HG03139 (cell line): ENCODE results near the gene KLHL30.

Experiments used
- ATAC-seq: cut with Tn5 transposase; IDR thresholded peaks from one replicate; pipeline ENCODE4 v1.9.1; 2021; ENCODE audit not compliant: unreplicated experiment

KLHL30 gene

DNA sequence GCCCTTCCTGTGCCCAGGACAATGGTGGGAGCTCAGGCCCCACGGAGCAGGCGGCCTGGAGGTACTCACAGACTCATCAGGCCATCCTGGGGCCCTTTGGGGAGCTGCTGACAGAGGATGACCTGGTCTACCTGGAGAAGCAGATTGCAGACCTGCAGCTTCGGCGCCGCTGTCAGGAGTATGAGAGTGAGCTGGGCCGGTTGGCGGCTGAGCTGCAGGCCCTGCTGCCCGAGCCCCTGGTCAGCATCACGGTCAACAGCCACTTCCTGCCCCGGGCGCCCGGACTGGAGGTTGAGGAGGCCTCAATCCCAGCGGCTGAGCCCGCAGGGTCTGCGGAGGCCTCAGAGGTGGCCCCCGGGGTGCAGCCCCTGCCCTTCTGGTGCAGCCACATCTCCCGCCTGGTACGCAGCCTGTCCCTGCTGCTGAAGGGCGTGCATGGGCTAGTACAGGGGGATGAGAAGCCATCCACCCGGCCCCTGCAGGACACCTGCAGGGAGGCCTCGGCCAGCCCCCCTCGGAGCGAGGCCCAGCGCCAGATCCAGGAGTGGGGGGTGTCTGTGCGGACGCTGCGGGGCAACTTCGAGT, 8.3 kb upstream of the KLHL30 start:
- ATAC-seq, result no peak

DNA sequence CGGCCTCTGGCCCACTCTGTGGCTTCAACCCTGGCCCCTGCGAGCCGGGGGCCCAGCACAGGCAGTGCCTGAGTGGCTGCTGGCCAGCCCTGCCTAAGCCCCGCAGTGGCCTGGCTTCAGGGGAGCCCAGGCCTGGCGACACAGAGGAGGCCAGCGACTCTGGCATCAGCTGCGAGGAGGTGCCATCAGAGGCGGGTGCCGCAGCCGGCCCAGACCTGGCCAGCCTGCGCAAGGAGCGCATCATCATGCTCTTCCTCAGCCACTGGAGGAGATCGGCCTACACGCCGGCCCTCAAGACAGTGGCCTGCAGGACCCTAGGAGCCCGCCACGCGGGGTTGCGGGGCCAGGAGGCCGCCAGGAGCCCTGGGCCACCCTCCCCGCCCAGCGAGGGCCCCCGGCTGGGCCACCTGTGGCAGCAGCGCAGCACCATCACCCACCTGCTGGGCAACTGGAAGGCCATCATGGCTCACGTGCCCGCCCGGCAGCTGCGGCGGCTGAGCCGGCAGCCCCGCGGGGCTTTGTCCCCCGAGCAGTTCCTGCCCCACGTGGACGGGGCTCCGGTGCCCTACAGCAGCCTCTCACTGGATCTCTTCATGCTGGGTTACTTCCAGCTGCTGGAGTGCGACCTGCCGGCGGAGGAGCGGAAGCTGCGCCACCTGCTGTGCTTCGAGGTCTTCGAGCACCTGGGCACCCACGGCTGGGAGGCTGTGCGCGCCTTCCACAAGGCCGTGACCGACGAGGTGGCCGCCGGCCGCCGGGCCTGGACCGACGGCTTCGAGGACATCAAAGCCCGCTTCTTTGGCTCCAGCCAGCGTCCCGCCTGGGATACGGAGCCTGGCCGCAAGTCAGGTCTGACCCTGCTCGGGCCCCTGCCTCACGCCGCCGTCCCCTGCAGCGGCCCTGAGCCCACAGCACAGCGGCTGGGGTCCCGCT, 7.5 kb upstream of the KLHL30 start:
- ATAC-seq, result no peak

DNA sequence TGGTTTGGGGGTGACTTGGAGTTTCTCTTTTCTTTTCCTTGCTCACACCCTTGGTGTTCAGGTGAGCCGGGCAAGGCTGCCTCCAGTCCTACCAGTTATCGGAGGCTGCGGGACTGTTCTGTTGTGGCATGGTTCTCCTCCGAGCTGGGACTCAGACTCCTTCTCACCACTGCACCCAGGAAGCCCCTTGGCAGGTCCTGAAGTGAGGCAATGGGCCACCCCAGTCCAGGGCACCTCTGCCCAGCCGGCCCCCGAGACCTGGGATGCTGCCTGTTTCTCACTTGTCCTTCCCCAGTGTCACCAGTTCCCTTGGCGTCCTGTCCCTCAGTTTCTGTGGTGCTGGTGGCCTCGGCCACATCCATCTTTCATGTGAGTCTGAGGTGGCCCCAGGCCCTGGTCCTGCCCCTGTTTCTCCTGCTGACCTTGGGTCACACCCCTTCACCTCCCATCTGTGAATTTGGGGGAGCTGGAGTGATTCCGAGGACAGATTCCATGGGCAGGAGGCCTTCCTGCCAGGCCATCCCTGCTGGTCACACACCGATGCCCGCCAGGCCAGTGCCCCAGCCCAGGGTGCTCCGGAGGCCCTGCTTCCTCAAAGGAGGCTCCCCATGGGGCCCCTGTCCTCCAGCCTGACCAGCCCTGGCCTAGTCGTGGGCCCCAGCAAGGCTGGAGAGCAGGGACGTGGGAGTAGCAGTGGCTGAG, 6.6 kb upstream of the KLHL30 start:
- ATAC-seq, result no peak

DNA sequence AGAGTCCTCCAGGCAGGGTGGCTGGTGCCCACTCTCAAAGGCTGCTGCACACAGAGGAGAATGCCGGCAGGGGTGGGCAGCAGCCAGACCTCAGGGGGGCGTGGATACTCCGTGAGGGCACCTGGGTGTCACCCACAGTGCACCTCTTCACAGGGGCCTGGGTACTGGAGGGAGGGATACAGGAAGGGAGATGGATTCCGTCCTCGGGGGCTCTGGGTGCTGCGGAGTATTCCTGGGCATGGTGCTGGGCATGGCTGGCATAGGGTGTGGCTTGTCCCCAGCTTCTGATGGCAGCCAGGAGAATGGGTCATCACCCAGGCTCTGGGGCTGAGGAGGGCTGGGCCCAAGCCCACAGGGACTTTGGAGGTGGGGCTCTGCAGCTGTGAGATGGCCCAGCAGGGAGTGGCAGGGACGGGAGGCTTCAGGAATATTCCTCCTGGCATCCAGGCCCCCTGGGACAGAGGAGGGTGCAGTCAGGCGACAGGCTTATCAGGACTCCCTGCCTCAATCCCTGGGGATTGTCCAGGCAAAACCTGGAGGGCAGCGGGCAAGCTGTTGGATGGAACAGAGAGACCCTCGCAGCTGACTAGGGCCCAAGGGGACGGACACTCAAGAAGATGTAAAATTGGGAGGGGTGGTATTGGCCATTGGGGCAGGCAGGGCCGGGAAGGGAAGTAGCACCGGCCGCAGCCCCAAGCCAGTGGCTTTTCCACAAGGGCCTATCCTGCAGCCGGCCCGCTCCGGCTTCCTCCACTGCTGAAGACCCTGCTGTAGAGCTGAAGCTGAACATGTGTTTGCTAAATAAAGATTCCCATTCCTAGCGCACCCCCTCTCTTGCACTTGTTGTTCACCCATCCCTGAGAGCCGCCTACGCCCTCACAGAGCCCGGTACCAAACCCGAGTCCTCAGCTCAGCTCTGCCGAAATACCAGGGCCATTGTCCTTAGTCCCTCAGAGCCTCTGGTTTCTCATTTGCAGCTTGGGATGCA, 5.7 kb upstream of the KLHL30 start:
- no peak for ATAC-seq

DNA sequence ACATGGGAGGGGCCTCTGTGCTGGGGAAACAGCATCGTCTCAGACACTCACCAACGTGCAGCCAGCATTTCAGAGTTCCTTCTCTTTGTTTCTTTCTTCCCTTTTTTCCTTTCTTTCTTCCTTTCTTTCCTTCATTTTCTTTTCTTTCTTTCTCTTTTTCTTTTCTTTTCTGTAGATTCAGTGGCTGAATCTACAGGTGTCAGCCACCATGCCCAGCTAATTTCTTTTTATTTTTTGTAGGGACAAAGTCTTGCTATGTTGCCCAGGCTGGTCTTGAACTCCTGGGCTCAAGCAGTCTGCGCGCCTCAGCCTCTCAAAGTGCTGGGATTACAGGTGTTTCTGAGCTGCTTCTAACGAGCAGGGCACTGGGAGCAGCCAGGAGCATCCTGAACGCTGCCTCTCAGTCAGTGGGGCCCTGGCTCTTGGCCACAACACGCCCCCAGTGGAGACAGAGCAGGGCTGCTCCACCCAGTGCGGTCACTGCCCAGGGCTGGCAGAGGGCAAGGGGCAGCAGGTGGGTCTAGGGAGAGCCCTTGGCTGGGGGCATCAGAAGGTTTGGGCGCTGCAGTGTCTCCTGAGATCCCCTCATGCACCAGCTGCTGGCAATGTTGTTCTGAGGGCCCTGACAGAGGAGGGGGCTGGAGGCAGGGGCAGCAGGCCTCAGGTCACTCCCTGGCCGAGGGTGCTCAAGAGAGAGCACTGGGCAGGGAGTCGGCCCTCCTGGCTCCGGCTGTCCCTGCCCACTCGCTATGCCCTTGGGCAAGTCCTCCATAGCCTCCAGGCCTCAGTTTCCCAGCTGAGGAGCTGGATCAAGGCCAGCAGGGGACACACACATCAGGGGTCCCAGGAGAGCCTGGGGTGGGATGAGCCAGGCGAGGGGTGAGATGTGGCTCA, 4.7 kb upstream of the KLHL30 start:
- ATAC-seq, result no peak

DNA sequence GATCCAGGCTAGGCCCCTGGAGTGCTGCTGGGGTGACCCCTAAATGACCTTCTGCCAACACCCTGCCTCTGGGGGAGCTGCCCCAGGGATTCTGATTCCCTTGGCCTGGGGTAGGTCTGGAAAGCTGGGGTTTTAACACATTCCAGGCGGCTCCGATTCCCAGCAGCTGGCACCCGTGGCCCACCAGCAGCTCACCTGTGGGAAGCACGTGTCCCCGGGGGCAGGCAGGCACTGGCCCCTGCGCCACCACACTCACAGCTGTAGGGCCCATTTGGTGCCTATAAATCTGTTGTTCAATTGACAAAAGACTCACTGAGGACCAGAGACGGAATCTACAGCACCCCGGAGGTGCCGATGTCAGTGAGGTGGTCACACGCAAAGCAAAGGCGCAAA, 4.1 kb upstream of the KLHL30 start:
- no peak for ATAC-seq

DNA sequence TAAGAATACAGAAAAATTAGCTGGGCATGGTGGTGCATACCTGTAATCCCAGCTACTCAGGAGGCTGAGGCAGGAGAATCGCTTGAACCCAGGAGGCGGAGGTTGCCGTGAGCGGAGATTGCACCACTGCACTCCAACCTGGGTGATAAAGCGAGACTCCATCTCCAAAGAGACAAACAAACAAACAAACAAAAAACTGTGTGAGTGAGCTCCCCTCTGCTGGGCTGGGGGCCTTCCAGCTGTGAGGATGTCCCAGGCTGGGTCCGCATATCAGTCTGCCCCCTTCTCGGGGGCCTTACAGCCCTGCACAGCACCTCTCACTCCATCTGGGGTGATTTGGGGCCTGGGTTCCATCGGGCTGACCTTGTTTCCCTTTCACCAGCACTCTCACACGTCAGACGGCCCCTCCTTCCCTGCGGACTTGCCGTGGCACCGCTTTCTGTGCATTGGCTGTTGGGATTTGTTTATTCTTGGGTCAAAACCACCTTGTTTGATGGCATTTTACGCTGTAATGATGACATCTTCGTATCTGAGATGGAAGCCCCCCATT, 2.8 kb upstream of the KLHL30 start:
- ATAC-seq, result no peak

DNA sequence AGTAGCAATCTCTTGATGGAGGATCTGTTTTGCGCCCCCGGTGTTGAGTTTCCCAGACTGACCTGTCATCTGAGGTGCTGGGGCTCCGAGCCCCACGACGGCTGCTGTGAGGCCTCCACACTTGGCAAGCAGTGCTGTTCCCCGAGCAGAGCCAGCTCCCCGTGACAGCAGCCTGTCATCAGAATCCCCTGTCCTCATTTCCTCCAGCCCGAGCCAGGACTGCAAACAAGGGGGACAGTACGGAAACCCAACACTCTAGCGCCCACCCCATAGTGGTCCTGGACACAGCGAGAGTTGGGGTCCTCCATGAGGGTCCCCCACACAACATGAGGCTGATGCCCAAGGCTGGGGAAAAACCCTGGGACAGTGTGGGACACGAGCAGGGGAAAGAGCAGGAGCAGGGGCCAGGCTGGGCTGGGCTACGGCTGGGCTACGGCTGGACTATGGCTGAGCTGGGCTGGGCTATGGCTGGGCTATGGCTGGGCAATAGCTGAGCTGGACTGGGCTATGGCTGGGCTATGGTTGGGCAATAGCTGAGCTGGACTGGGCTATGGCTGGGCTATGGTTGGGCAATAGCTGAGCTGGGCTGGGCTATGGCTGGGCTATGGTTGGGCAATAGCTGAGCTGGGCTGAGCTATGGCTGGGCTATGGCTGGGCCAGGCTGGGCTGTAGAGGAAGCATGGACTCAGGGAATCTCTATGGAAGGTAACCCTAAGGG, 1.5 kb upstream of the KLHL30 start:
- no peak for ATAC-seq

DNA sequence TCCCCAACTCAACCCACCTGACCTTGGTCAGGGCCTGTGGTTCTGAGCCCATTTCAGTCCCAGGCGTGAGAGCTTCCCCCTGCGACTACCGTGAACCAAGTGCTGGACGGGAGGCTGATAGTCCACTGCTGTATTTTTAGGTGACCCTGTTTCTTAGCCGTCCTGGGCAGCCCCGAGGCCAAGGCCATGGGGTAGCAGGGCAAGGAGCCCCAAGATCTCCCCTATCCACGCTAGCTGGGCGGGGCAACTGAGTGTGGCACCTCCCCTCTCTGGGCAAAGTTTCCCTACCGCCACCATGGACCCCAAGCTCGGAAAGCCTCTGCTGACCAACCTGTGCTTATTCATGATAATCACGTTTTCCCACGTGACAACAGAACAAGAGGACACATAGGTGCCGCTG, 583 bp upstream of the KLHL30 start:
- no peak for ATAC-seq

DNA sequence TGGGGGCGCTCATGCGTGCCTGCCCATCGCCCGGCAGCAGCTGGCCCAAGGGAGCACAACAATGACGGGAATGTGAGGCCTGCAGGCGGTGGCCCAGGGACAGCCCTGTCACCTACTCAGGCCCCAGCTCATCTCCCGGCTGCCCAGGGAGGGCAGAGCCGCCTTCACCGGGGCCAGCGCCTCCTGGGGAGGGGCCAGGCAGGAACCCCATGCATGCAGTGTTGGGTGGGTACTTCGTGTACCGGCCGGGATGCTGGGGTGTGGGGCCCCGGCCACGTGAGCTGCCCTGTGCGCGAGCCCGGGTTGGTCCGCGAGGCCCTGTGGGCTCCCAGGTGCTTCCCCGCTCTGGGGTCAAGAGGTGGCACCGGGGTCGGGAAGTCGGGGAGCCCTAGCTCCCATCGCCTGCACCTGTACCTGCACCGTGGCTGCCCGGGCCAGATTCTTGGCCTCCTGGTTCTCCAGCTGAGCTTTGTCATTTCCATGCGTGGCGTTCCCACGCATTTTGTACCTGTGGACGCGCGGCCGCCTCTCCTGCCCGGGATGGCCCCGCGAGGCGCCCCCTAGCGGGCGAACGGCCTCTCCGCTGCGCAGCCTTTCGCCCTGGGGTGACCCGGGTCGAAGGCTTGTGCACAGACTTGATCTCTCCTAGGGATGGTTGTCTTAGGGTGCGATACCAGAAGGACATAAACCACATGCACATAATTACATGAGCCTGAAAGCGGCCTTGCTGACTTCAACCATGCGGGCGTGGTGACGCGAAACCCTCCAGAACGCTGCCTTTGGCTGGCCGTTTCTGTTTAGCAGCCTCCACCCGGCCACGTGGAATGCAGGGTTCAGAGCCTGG, 950 bp downstream of the KLHL30 start:
- ATAC-seq, result no peak

DNA sequence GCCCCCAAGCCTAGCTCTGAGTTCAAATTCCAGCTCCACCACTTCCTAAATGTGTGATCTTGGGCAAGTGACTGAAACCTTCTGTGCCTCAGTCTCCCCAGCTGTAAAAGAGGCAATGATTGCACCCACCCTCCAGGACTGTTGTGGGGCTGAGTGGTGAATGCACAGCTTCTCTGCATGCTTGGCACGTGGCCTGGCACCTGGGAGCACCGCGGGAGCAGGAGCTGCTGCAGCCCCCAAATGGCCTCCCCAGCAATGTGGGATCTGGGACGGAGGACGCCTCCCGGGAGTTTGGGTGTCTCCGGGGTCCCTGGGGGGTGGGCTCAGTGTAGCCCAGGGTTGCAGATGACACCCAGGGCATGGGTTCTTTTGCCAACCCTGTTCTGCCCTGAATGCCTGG, 1.6 kb downstream of the KLHL30 start:
- no peak for ATAC-seq

DNA sequence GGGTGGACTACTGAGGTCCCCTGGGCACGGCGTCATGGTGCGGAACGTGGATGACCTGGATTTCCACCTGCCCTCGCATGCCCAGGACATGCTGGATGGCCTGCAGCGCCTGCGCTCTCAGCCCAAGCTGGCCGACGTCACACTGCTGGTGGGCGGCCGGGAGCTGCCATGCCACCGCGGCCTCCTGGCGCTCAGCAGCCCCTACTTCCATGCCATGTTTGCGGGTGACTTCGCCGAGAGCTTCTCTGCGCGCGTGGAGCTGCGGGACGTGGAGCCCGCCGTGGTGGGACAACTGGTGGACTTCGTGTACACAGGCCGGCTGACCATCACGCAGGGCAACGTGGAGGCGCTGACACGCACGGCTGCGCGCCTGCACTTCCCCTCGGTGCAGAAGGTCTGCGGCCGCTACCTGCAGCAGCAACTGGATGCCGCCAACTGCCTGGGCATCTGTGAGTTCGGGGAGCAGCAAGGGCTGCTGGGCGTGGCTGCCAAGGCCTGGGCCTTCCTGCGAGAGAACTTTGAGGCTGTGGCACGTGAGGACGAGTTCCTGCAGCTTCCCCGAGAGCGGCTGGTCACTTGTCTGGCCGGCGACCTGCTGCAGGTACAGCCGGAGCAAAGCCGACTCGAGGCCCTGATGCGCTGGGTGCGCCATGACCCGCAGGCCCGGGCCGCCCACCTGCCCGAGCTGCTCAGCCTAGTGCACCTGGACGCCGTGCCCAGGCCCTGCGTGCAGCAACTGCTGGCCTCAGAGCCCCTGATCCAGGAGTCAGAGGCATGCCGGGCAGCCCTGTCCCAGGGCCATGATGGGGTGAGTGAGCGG, 2.5 kb downstream of the KLHL30 start:
- ATAC-seq, result no peak

DNA sequence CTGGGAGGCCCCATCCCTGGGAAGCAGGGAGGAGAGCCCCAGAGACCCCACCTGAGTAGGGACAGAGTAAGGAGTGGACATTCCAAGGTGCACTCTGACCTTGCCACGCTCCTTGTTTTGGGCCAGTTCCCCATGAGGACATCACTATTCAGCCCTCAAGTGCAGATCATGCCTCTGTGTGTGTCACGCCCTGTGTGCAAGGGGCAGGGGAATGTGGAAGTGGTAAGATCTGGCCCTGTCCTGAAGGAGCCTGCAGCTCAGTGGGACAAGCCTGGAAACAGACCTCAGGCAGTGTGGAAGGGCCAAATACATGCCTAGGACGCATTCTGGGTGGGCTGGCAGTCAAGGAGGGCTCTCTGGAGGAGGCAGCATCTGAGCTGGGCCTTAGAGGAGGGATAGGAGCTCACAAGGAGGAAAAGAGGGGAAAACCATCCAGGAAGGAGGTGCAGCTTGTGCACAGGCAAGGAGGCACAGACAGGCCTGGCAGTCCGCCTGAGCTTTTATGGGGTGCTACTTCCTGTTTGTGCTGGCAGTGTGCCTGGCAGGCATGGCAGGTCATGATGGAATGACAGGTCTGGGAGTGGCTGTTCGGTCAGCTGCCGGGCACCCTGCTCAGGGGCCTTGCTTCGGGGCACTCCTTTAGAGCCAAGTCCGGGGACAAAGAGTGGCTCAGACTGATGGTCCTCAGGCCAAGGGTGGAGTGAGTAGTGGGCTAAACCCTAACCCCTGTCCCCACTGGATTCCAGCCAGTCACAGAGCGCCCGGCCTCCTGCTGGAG, 3.3 kb downstream of the KLHL30 start:
- ATAC-seq, result no peak

DNA sequence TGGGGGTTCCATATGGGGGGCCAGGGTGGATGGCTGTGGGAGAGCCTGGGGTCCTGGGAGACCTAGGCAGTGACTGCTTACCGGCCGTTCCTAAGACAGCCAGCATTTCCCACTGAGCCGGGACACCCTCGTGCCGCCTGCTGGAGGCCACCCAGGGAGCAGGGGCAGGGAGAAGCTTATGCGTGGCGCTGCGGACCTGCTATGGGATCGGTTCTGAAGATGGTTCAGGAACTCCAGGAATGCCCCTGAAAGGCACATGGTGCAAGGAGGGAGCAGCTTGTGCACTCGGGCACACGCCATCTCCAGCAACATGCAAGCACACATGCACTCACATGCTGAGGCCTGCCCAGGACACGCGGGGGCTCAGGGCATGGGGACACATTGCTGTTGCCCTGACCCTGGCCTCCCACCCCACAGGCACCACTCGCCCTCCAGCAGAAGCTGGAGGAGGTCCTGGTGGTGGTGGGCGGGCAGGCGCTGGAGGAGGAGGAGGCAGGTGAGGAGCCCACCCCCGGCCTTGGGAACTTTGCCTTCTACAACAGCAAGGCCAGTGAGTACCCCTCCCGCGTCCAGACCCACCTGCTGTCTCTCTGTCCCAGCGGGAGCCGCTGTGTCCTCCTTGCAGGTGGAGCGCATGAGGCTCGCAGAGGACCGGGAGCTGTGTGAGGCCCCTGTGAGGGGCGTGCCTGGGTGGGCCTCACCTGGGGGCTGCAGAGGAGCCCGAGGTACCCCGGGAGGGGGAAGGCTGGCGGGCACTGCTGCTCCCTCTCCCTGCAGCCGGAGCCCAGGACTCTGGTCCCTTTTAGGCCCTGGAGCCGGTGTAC, 4.1 kb downstream of the KLHL30 start:
- no peak for ATAC-seq

DNA sequence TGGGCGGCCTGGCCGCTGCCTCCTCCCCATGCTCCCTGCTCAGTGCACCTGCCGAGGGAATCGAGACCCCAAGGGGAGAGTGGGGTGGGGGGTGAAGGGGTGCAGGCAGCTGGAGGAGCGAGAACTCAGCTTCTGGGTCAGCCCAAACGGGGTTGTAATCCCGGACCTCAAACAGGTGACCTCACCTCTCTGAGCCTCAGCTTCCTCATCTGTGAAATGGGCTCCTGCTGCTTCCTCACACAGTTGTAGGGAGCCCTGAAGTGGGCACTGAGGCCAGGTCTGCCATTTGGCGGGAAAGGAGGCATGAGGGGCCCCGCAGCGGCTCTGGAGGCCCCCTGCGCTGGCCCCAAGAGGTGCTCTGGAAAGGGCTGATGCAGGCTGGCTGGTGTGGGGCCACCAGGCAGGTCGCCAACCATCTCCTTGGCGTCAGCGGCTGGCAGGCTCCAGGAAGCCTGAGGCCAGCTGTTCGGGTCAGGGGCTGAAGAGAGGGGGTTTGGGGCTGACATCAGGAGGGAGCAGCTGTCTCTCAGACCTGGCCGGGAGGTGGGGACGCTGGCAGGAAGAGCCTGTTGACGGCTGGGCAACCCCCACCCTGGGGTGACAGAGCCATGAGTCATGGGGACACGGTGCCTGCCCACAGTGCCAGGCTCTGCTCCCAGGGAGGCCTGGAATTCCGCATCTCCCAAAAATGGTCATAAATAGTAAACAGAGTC, 4.9 kb downstream of the KLHL30 start:
- ATAC-seq, result no peak
